ENCODE data around the gene GAP43. TPM values are rescaled to one million over a fixed set of nuclear protein-coding genes. Genes with fewer than 3 reads are reported as not detected.

The GAP43 gene
- total and polyA plus RNA-seq, 2 of the 13 experiments (the other 11 are each of a cell fraction or from before 2014, with no cell fraction given), result not detected

DNA sequence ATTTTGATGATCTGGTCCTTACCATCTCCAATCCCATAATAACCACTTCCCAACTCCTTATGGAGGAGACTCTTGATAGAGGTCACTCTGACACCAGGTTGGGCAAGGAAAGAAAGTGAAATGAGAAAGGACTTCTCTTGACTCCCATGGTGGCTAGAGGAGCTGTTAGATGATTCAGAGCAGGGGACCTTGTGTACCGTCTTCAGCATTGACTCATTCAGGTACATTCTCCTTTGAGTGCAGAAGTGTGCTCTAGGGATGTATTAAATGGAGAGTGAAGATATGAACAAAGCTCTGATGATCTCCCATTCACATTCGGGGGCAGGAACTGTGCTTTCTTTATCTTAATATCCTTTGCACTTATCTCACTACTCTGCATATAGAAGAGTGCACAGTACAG lies 46.3 kb upstream of the GAP43 start:
- Histone ChIP-seq H3K27me3 (ENCODE audit: control insufficient read depth in 1 of 2, insufficient read depth in 2 of 2, low read length in 2 of 2) (0 out of 5 replicates have a peak, but pooled peaks cover 0 to 3% of the 10 kb centered on the region in 2 experiments), H4K20me1 (ENCODE audit: insufficient read depth, low read length) (no peaks in the 10 kb centered on the region), H3K4me2 (ENCODE audit: low read depth, low read length) (no peak overlapping the region), H3K9me3 (ENCODE audit: low read length) (no peaks in the 10 kb centered on the region), H3K36me3 (replicated peaks in 1 of 2; ENCODE audit: control insufficient read depth in 1 of 2, insufficient read depth in 2 of 2, low read length in 2 of 2) (no peaks in the 10 kb centered on the region), H3K79me2 (ENCODE audit: insufficient read depth, low read length) (no peaks in the 10 kb centered on the region), H3K4me3 (replicated peaks in 1 of 3; ENCODE audit: insufficient read depth in 1 of 3, low read depth in 2 of 3, low read length in 3 of 3) (no peak overlapping the region), H3K9ac (ENCODE audit: insufficient read depth, low read depth, low read length) (no peak overlapping the region), H2AFZ (ENCODE audit: low read length) (no peak overlapping the region), H3K27ac (ENCODE audit: extremely low read length, insufficient read depth, low read length) (no peak overlapping the region), H3K4me1 (ENCODE audit: insufficient read depth, low read length) (no peaks in the 10 kb centered on the region)
- TF ChIP-seq THAP7 (CRISPR knock-in tag; IDR thresholded peaks at IDR 0.05) (no peak), SATB2 (CRISPR knock-in tag; IDR thresholded peaks at IDR 0.05) (no peak), HMG20A (CRISPR knock-in tag; IDR thresholded peaks at IDR 0.05; ENCODE audit: borderline replicate concordance) (no peak), ZBTB3 (CRISPR knock-in tag; IDR thresholded peaks at IDR 0.05; ENCODE audit: borderline replicate concordance, low read depth) (no peak), ONECUT2 (CRISPR knock-in tag; IDR thresholded peaks at IDR 0.05) (no peak), TCF7L2 (IDR thresholded peaks at IDR 0.05; ENCODE audit: low read depth, low read length) (no peak), MTERF4 (CRISPR knock-in tag; IDR thresholded peaks at IDR 0.05) (no peak)
- TF ChIP-seq, protein P1, sequence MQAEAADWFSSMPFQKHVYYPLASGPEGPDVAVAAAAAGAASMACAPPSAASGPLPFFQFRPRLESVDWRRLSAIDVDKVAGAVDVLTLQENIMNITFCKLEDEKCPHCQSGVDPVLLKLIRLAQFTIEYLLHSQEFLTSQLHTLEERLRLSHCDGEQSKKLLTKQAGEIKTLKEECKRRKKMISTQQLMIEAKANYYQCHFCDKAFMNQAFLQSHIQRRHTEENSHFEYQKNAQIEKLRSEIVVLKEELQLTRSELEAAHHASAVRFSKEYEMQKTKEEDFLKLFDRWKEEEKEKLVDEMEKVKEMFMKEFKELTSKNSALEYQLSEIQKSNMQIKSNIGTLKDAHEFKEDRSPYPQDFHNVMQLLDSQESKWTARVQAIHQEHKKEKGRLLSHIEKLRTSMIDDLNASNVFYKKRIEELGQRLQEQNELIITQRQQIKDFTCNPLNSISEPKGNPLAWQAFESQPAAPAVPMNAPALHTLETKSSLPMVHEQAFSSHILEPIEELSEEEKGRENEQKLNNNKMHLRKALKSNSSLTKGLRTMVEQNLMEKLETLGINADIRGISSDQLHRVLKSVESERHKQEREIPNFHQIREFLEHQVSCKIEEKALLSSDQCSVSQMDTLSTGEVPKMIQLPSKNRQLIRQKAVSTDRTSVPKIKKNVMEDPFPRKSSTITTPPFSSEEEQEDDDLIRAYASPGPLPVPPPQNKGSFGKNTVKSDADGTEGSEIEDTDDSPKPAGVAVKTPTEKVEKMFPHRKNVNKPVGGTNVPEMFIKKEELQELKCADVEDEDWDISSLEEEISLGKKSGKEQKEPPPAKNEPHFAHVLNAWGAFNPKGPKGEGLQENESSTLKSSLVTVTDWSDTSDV (CRISPR knock-in tag; IDR thresholded peaks at IDR 0.05), result no peak
- TF ChIP-seq, protein P2, sequence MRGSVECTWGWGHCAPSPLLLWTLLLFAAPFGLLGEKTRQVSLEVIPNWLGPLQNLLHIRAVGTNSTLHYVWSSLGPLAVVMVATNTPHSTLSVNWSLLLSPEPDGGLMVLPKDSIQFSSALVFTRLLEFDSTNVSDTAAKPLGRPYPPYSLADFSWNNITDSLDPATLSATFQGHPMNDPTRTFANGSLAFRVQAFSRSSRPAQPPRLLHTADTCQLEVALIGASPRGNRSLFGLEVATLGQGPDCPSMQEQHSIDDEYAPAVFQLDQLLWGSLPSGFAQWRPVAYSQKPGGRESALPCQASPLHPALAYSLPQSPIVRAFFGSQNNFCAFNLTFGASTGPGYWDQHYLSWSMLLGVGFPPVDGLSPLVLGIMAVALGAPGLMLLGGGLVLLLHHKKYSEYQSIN (CRISPR knock-in tag; IDR thresholded peaks at IDR 0.05; ENCODE audit: borderline replicate concordance), result no peak
- TF ChIP-seq, protein P3, sequence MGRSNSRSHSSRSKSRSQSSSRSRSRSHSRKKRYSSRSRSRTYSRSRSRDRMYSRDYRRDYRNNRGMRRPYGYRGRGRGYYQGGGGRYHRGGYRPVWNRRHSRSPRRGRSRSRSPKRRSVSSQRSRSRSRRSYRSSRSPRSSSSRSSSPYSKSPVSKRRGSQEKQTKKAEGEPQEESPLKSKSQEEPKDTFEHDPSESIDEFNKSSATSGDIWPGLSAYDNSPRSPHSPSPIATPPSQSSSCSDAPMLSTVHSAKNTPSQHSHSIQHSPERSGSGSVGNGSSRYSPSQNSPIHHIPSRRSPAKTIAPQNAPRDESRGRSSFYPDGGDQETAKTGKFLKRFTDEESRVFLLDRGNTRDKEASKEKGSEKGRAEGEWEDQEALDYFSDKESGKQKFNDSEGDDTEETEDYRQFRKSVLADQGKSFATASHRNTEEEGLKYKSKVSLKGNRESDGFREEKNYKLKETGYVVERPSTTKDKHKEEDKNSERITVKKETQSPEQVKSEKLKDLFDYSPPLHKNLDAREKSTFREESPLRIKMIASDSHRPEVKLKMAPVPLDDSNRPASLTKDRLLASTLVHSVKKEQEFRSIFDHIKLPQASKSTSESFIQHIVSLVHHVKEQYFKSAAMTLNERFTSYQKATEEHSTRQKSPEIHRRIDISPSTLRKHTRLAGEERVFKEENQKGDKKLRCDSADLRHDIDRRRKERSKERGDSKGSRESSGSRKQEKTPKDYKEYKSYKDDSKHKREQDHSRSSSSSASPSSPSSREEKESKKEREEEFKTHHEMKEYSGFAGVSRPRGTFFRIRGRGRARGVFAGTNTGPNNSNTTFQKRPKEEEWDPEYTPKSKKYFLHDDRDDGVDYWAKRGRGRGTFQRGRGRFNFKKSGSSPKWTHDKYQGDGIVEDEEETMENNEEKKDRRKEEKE (IDR thresholded peaks at IDR 0.05), result no peak
- ChIA-PET POLR2A (no interaction called here), CTCF (ENCODE audit: low intra/inter-chr PET ratio, low total read pairs) (no interaction called here)
- WGBS (ENCODE audit: low lambda C conversion rate), result 0% methylated on average over 2 of the region's 2 CpGs
- intact Hi-C loops (cut with micrococcal nuclease; ENCODE audit: unreplicated experiment) (no loop called here), in situ Hi-C loops (cut with HindIII; ENCODE audit: extremely low pct_ligation_motif_present, low pct_unique_long_range_greater_than_20kb) (no loop called here)
- FAIRE-seq, result no peak
- no TSS peak for BruUV-seq (replicated peaks)
- no peak for DNase-seq (ENCODE audit: low spot score)
- ATAC-seq, result no peak
